Ishikawa (cell line): Measurements from ENCODE around the gene TMEM30B.
A peak's percentile ranks its signal among the peaks of the same experiment; 100 is the strongest.

Source experiments
- CEBPB ChIP-seq: IDR thresholded peaks from 2 replicates; pipeline ENCODE4 v1.6.1; 2012
- EGR1 ChIP-seq: IDR thresholded peaks from 2 replicates; pipeline ENCODE4 v1.6.1; 2012
- EP300 ChIP-seq: IDR thresholded peaks from 2 replicates; pipeline ENCODE4 v1.6.1; 2012; ENCODE audit warnings: borderline replicate concordance
- NFIC ChIP-seq: IDR thresholded peaks from 2 replicates; pipeline ENCODE4 v1.6.1; 2012
- RAD21 ChIP-seq: IDR thresholded peaks from 2 replicates; pipeline ENCODE4 v1.6.1; 2012; ENCODE audit warnings: low read depth
- REST ChIP-seq: IDR thresholded peaks from 2 replicates; pipeline ENCODE4 v1.6.1; 2012; ENCODE audit warnings: low read depth, mild to moderate bottlenecking
- TAF1 ChIP-seq: IDR thresholded peaks from 2 replicates; pipeline ENCODE4 v1.6.1; 2012; ENCODE audit warnings: low read depth, mild to moderate bottlenecking
- TCF12 ChIP-seq: IDR thresholded peaks from 2 replicates; pipeline ENCODE4 v1.6.1; 2012; ENCODE audit warnings: low read depth
- TEAD4 ChIP-seq: IDR thresholded peaks from 2 replicates; pipeline ENCODE4 v1.6.1; 2012
- YY1 ChIP-seq: IDR thresholded peaks from 2 replicates; pipeline ENCODE4 v1.6.1; 2012; ENCODE audit warnings: low read depth

GRCh38 chr14:61326847-61327246, 45.7 kb upstream of the TMEM30B start:
- TF ChIP-seq EP300 (no peak), EGR1 (no peak), YY1 (no peak), TAF1 (no peak), TCF12 (no peak), RAD21 (no peak), TEAD4 (no peak), REST (no peak), CEBPB (no peak), NFIC (0 out of 2 replicates have a peak, but pooled peaks have one; percentile 19)
